Superior temporal gyrus (tissue), 1 donor: ENCODE results near the gene AHRR.

Experiments used
- DNase-seq: peaks from one replicate; pipeline ENCODE4 v3.0.0-alpha.2; 2016; ENCODE audit errors: extremely low spot score

Gene AHRR

GRCh38 chr5:320524-321229 lies 837 bp upstream of the AHRR start:
- no peak for DNase-seq

DNA sequence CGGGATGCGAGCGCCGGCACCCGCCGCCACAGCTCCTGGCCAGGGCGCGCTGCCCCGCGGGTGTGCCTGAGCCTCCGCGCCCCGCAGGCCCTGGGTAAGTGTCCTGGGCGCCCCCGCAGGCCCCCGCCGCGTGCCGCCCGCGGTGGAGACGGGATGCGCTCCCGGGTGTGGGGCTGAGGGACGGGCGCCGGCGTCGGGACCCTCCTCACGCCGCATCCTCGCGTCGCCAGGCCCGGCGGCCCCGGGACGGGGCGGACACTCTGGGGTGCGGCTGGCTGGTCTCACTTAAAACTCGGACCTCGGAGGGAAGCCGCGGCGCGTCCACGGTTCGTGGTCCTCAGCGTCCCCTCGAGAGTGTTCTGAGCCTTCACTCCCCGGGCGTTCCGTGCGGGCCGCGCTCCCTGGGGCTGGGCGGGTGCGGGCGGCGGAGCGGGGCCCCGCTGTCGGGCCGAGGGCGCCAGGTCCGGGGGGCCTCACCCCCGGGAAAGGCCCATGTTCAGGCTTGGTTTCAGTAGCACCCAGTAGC lies 275 bp downstream of the AHRR start:
- DNase-seq, result no peak

DNA sequence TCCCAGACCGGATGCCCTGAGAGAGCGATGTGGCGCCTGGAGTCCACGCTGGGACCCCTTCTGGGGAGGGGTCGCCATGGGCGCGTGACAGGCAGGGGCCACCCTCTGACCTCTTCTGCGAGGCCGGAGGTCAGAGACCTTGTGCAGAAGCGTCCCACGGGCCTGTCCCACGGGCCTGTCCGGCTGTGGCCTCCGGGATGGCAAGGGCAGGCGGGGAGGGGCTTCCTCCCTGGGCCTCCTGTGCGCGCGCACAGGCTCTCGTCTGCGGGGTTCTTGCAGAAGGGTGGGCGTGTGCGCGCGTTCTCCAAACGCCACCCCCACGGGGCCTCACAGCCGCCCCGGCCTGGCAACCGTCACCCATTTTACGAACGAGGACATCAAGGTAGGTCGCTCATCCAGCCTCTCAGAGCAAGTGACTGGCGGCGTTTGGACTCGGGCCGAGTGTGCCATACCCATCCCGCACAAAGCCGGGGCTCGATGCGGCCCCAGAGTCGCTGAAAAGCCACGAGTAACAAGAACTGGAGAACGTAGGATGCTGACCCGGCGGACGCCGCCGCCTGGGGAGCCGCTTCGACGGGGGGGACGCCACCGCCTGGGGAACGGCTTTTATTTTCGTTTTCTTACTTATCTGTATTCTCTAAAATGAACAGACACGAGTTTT lies 897 bp downstream of the AHRR start:
- no peak for DNase-seq

DNA sequence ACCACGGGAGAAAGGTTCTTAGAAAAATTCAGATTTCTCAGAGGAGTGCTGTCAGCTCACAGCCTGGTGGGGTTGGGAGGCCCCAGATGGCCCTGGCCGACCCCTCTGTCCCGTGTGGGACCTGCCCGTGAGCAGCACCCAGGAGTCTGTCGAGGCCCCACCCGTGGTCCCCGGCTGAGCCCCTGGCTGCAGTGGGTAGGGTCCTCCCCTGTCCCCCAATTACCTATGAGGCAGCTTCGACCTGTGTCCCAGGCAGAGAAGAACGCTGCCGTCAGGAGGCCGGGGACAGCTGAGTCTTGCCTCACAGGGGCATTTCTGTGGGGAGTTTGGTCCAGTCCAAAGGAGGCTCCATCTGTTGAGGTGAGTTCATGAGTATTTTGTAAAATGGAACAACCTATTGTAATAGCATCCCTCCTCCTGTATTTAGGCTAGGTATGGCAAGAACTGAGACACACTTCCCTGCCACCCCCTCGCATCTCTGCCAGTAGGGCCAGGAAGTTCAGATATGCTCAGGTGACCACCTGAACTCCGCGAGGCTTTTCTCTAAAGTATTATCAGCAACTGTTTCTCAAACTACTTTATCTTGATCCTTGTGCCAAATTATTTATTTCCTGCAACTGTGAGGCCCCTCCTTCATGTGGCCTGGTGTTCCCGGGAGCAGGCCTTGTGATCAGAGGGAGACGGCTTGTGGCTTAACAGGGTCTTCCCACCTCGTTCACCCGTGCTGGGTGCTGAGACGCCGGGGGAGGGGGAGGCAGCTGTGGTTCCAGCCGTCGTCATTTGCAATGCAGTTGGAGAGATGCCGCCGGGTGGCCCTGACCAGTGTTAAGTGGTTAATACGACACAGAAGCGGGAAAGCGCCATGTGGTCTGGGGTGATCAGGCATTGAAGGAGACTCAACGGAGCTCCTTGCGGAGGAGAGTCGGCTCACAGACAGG lies 1.7 kb downstream of the AHRR start:
- no peak for DNase-seq

DNA sequence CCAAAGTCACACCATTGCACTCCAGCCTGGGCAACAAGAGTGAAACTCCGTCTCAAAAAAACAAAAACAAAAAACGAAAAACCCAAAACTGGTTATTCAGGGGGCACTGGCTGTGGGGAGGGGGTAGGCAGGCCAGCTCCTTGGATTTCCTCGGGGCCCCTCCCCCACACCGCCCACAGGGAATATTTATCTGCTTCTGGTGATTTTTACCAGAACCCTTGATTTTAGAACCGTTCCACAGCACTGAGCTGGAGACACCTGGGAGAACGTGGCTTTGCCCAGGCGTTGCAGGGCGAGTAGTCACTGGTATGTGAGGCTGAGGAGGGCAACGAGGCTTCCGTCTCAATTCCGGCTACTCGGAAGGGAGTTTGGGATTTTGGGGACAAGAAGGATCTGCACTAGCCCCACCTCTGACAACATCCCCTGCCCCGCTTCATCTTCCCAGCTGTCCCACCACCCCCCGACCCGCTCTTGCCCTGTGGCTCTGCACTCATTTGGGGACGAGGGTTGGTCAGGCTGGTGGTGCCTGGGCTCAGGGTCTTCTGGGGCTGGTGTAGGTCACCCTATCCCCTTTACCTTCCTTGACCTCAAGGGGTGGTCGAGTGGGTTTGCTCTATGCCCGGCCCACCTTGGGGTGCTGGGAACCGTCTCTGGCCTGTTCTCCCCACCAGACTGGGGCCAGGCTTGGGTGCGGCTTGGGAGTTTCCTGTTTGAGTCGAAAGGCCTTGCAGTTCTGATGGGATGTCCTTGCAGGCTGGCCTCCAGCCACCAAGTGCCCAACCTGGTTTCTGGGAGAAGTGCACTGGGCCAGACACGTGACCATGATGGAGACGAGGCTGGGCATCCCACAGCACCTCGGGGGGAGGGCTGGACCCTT lies 3.5 kb downstream of the AHRR start:
- DNase-seq, result no peak

- DNase-seq, result no peak
These were observed 4.6 kb downstream of the AHRR start for GRCh38 chr5:326109-326508.

DNA sequence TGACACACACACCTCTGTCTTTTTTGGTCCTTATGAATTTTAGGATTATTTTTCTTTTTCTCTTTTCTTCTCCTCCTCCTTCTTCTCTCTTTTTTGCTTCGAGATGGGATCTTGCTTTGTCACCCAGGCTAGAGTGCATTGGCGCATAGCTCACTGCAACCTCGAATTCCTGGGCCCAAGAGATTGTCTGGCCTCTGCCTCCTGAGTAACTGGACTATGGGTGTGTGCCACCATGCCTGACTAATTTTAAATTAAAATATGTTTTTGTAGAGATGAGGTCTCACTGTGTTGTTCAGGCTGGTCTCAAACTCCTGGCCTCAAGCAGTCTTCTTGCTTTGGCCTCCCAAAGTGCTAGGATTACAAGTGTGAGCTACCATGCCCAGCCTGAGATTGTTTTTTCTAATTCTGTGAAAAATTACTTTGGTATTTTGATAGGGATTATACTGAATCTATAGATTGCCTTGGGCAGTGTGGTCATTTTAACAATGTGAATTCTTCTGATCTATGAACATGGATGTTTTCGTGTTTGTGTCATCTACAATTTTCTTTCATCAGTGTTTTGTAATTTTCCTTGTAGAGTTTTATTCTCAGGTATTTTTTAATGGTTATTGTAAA lies 7.7 kb downstream of the AHRR start:
- DNase-seq, result no peak

DNA sequence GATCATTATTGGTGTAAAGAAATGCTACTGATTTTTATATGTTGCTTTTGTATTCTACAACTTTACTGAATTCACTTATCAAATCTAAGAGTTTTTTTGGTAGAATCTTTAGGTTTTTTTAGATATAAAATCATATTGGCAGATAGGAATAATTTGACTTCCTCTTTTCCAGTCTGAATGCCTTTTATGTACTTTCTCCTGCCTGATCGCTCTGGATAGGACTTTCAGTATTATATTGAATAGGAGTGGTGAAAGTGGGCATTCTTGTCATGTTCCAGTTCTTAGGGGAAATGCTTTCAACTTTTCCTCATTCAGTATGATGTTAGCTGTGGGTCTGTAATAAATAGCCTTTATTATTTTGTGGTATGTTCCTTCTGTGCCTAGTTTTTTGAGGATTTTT lies 8.3 kb downstream of the AHRR start:
- no peak for DNase-seq

- no peak for DNase-seq
These were observed 11.3 kb downstream of the AHRR start for GRCh38 chr5:332843-333242.

DNA sequence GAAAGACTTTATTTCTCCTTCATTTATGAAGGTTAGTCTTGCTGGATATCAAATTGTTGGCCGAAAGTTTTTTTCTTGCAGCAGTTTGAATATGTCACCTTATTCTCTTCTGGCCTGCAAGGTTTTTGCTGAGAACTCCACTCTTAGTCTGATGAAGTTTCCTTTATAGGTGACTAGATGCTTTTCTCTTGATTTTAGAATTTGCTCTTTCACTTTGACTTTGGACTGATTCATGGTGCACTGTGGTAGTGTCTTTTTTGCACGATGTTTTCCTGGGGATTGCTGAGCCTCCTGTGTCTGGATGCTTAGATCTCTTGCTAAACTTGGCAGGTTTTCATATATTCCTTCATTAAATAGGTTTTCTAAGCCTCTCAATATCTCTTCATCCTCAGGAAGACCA lies 12.4 kb downstream of the AHRR start:
- no peak for DNase-seq

DNA sequence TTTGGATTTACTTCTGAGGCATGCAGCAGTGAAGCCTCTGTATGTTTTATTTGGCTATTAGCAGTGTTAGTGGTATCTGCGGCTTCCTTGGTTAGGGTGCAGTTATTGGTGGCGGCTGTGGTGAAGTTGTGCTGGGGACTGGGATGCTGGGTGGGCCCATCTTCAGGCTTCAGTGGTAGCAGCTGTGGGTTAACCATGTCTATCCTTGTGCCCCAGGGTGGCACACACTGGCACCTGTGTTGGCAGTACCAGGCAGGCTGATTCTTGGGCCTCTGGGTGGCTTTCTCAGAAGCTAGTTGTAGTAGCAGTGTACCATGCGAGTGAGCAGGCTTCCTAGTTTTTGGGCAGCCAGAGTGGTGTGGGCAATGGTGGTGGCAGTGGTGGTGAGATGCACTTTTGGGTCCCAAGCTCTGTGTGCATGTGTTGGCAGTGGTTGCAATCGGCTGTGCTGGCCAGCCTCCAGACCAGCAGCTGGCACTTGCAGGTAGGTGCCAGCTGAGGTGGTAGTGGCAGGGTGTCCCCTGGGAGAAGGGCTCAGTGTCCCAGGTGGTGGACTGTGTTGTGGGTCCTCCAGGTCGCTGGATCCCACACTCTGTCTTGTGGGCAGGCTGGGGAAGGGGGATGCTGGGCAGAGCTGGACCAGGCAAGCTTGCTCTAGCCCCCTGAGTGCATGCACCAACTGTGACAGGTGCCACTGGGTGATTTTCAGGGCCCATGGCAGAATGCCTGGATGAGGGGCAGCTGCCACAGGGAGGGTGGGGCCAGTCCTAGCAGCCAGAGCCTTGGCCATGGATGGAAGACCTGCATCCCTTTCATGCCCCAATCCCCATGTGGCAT lies 13.6 kb downstream of the AHRR start:
- DNase-seq, result no peak

- DNase-seq, result no peak
These were observed 14.2 kb downstream of the AHRR start for GRCh38 chr5:335740-336038.

- no peak for DNase-seq
These were observed 16.1 kb downstream of the AHRR start for GRCh38 chr5:337563-338130.

- no peak for DNase-seq
These were observed 21.3 kb downstream of the AHRR start for GRCh38 chr5:342501-343460.

DNA sequence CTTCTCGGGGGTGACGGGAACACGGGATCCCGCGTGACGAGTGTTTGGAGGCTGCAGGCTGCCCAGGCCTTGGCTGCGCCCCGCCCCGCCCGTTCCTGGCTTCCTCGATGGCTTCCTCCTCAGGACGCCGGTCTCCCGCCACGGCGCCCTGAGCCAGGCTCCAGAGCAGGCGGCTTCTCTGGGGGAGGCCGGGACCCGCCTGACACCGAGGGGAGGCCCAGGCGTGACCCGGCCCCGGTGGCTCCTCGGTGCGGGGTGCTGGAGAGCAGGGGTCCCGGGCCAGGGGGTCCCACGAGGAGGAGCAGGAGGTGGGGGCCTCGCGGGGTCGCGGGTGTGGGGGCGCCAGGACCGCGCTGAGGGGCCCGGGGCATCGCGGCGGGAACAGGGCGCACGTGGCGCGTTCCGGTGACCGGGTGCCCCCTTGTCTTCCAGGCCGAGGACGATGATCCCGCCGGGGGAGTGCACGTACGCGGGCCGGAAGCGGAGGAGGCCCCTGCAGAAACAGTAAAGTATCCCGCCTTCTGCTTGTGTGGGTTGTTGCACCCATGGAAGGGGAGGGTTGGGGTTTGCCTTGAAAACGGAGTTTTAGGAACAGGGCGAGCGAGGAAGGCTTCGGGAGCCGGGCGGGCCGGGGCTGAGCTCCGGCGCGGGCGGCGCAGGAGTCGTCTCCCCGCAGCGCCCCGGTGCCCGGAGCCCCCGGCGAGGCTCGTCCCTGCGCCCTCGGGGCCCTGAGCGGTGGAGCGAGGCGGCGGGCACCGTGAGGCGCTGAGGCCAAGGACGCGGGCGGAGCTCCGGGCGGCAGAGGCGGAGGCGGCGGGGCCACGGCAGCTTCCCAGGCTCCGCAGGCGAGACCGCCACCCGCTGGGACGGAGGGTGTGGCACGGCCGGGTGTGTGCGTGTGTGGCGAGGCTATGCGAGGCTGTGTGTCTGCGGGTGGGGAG lies 22.2 kb downstream of the AHRR start:
- no peak for DNase-seq

DNA sequence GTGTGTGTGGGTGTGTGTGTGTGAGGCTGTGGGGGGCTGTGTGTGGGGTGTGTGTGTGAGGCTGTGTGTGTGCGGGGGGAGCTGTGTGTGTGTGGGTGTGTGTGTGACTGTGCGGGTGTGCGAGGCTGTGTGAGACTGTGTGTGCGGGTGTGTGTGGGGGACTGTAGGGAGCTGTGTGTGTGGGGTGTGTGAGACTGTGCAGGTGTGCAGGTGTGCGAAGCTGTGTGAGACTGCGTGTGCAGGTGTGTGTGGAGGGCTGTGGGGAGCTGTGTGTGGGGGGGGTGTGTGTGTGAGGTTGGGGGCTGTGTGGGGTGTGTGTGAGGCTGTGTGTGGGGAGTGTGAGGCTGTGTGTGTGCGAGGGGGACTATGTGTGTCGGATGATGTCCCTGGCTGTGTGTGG lies 23.2 kb downstream of the AHRR start:
- no peak for DNase-seq

GRCh38 chr5:345404-346195 lies 24.1 kb downstream of the AHRR start:
- DNase-seq, result no peak
